Gastrocnemius medialis (tissue), 4 donors: ENCODE measurements around the gene MACC1.

Experiments used
- CTCF ChIP-seq, 5 experiments: fragments of 450-650 bp in 3 of 5; fragments of 200-600 bp in 2 of 5; sonication (generic) in 2 of 5; IDR thresholded peaks in 4 of 5; conservative IDR thresholded peaks in 1 of 5; 1 replicate in 4 of 5; 2 replicates in 1 of 5; pipeline ENCODE4 v1.5.1; 2016 to 2019; ENCODE audit warnings: antibody characterized with exemption in 5 of 5, mild to moderate bottlenecking in 3 of 5, moderate library complexity in 3 of 5
- POLR2A ChIP-seq, 2 donors: fragments of 450-650 bp; IDR thresholded peaks; one replicate each; pipeline ENCODE4 v1.6.1; 2017; ENCODE audit warnings: antibody characterized with exemption in 2 of 2, mild to moderate bottlenecking in 2 of 2, moderate library complexity in 2 of 2

GRCh38 chr7:20227291-20227795 lies 10.2 kb upstream of the MACC1 start:
- TF ChIP-seq CTCF (IDR thresholded peaks at IDR 0.05 in 4 of 5, conservative IDR thresholded peaks at IDR 0.05 in 1 of 5) (no peak), POLR2A (IDR thresholded peaks at IDR 0.05) (no peak)
